Frontal cortex (tissue), 4 donors: ENCODE results near the gene WAS. TPM values are rescaled to one million over a fixed set of nuclear protein-coding genes. Genes with fewer than 3 reads are reported as not detected.

Experiments used
- DNase-seq, 2 donors: peaks; one replicate each; pipeline ENCODE4 v3.0.0; 2012; ENCODE audit warnings: low spot score in 2 of 2
- FAIRE-seq: peaks from 2 replicates; lab custom pipeline; 2012; peaks lifted over from hg19 to GRCh38; lab: Jason Lieb, UNC
- total RNA-seq: library from RNA; depleted of rRNA; stranded (reverse); fragments of >200 nt; gene quantifications from one replicate; pipeline ENCODE4 v1.2.3, GENCODE V29; 2014
- donor health status: control.
- donor health status: control.
- donor health status: control.

WAS gene
- total RNA-seq, 1 donor from 2014 or later, result 2.0 TPM

DNA sequence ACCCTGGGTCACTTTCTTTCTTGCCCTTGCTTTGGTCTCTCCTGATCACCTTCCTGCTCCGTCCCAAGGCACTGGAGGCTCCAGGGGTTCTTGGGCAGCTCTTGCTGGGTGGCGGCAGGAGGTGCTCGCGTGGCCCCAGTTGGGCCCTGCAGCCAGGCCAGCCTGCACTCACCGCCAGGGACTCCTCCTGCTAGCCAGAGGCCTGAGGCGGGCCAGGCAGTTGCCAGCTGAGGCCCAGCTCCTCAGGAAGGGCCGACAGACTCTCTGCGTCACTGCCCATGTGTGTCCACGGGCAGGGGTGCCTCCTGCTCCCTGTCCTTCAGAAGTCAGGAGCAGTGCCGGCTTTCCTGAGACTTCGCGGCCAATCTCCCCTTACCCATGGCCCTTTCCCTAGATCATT is 22.3 kb downstream of the WAS start:
- DNase-seq (no peak), FAIRE-seq (no peak)

- FAIRE-seq (no peak), DNase-seq (no peak)
These were observed 26.0 kb downstream of the WAS start for GRCh38 chrX:48709522-48710112.

GRCh38 chrX:48711162-48711928 is 27.7 kb downstream of the WAS start:
- FAIRE-seq, result no peak
- DNase-seq, result no peak

DNA sequence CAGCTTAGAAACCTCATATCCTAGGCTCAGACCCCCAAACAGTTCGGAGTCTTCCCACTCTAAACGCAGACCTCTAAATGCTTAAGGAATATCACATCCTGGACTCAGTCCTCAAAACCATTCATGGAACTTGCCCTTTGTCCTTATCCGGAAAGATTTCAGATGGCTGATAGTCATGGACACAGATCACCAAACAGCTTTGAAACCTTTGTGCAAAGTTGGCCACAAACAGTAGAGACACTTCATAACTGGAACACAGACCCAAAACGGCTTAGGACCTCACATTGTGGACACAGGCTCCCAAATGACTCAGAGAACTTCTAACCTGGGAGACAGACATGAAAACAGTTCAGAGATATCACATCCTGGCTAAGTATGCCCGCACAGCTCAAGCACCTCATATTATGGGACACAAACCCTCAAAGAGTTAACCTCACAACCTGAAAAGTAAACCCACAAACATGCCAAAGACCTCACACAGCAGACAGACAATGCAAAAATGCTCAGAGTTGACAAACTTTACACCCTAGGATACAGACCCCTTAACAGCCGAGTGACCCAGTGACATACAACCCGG is 28.4 kb downstream of the WAS start:
- no peak for DNase-seq
- FAIRE-seq, result no peak

GRCh38 chrX:48713847-48714246 is 30.2 kb downstream of the WAS start:
- DNase-seq (no peak), FAIRE-seq (no peak)

GRCh38 chrX:48714573-48714972 is 31.0 kb downstream of the WAS start:
- FAIRE-seq, result no peak

GRCh38 chrX:48715072-48715471 is 31.5 kb downstream of the WAS start:
- DNase-seq (no peak), FAIRE-seq (no peak)

More at GRCh38 chrX:48714573-48714972, 31.0 kb downstream of the WAS start:
- no peak for DNase-seq

DNA sequence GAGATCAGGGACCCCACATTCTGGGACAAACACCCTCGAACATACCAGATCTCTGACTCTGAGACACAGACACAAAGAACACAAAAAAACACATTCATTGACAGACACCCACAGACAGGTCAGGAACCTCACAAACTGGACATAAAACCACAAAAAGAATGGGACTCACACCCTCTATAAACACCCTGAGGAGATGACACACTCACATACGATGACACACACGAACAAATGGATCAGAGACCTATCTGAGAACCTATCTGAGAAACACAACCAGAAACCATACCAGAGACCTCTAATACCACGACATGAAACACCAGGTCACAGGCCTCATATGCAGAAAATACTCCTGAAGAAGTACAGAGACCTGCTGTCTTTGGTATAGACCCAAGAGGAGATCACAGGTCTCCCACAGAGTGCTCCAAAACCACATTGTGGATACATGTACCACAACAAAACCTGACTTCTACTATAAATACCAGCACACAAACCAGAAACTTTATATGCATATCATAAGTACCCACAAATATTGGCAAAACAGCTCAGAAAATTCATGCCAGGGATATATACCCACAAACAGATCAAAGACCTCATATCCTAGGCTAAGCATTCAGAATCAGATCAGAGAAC is 32.4 kb downstream of the WAS start:
- DNase-seq (no peak), FAIRE-seq (no peak)

DNA sequence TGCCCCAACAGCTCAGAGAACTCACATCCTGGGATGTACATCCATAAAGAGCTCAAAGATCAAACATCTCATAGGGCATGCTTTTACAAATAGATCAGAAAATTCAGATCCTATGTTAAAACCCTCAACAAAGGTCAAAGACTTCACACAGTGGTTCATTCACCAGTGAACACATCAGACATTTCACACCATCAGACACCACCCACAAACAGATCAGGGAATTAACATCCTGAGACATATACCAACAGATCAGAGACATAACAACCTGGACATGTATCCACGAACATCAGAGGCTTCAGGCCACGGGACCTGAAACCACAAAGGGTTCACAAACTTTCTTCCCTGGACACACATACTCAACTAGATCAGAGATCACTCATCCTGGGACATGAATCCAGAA is 36.4 kb downstream of the WAS start:
- no peak for FAIRE-seq
- no peak for DNase-seq

DNA sequence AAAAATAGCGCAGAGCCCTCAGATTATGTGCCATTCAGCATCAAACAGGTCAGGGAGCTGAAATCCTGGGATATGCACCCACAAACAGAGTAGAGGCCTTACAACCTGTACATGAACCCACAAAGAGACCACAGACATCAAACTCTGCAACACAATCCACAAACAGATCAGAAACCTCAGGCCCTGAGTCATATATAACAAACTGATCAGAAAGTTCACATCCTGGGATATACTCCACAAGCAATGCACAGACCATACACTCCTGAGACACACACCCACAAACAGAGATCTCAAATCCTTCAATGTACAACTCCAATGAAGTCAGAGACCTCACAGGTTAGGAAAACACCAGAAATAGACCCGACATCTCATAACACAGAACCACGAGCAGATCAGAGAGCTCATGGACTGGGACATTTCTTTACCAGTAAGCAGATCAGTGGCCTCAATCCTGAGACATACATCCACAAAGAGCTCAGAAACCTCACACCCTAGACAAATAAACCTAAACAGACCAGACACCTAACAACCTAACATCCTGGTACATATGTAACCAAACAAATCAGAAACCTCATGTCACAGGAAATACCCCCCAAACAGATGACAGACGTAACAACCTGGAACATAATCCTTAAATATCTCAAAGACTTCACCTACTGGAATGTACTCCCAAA is 37.1 kb downstream of the WAS start:
- DNase-seq (no peak), FAIRE-seq (no peak)

DNA sequence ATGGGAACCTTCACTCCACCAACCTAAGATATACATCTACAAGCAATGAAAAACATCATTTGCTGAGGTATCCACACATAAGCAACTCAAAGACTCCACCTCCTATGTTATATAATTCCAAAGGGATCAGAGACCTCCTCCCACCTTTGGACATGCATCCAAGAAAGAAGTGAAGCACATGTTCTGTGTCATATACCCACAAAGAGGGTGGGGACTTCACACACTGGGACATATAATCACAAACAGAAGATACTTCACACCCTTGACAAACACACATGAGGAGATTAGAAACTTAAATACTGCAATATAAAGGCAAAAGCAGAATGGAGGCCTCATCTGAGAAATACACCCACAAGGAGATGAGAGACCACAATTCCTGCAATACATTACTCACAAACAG is 38.3 kb downstream of the WAS start:
- no peak for FAIRE-seq
- DNase-seq, result no peak

DNA sequence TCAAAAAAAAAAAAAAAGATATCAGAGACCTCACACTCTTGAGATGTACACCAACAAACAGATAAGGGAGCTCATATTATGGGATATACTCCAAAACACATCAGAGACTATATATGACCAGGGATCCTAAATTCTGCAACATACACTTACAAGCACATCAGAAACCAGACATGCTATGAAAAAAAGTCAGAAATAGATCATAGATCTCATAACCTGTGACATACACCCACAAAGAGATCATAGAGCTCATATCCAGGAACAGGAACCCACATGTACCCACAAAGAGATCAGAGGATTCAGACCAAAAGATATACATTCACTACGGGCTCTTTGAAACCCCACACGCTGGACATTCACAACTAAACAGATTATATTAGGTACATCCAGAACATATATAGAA is 43.0 kb downstream of the WAS start:
- no peak for DNase-seq
- no peak for FAIRE-seq

GRCh38 chrX:48728653-48729052 is 45.1 kb downstream of the WAS start:
- DNase-seq (no peak), FAIRE-seq (no peak)

GRCh38 chrX:48736303-48736702 is 52.7 kb downstream of the WAS start:
- no peak for FAIRE-seq
- DNase-seq, result no peak

GRCh38 chrX:48736878-48737212 is 53.2 kb downstream of the WAS start:
- DNase-seq (no peak), FAIRE-seq (no peak)

- DNase-seq (peak; percentile 66 to 79), FAIRE-seq (no peak)
These were observed 53.8 kb downstream of the WAS start for GRCh38 chrX:48737213-48737938.

DNA sequence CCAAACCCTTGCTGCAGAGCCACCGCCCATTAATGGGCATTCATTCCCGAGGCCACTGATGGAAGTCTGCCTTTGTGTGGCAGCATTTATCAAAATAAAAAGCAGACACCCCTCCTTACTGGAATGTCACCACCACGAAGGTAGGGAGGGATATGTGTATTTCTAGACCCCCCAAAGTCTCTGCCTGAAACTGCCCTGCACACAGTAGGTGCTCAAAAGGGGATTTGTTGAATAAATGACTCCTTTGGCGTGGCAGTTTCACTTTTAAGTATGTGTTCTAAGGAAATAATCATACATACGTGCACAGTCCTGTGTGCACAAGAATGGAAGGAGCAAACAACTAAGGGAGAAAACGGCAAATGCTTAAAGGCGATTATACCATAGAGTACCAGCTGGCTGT is 54.3 kb downstream of the WAS start:
- DNase-seq (no peak), FAIRE-seq (no peak)
